ENCODE measurements around the gene PYGO2. TPM values are rescaled to one million over a fixed set of nuclear protein-coding genes. Genes with fewer than 3 reads are reported as not detected.

PYGO2 gene
- total RNA-seq, 1 experiment from 2014 or later, result 37.4 TPM

DNA sequence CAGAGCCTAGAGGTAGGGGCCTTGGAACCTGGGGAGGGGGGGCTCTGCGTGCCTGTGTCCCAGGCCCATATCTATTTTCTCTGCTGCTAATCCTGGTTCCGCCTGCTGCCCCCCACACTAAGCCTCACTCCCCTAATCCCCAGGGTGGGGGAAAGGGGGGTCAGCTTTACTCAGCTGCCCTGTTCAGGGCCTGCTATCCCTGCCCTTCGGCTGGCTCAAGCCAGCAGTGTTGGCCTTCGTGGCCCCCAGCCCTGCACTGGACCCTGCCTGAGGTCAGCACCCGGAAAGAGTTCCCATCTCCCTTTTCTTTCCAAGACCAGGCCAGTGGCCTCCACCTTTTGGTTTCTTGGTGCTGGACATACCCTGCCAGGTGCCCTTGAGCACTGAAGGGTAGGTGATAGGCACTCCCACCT, 49.4 kb upstream of the PYGO2 start (continued):
- TF ChIP-seq, protein P1, sequence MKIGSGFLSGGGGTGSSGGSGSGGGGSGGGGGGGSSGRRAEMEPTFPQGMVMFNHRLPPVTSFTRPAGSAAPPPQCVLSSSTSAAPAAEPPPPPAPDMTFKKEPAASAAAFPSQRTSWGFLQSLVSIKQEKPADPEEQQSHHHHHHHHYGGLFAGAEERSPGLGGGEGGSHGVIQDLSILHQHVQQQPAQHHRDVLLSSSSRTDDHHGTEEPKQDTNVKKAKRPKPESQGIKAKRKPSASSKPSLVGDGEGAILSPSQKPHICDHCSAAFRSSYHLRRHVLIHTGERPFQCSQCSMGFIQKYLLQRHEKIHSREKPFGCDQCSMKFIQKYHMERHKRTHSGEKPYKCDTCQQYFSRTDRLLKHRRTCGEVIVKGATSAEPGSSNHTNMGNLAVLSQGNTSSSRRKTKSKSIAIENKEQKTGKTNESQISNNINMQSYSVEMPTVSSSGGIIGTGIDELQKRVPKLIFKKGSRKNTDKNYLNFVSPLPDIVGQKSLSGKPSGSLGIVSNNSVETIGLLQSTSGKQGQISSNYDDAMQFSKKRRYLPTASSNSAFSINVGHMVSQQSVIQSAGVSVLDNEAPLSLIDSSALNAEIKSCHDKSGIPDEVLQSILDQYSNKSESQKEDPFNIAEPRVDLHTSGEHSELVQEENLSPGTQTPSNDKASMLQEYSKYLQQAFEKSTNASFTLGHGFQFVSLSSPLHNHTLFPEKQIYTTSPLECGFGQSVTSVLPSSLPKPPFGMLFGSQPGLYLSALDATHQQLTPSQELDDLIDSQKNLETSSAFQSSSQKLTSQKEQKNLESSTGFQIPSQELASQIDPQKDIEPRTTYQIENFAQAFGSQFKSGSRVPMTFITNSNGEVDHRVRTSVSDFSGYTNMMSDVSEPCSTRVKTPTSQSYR (CRISPR knock-in tag; IDR thresholded peaks at IDR 0.05), result no peak
- TF ChIP-seq NFYB (CRISPR knock-in tag; conservative IDR thresholded peaks at IDR 0.05; ENCODE audit: low read depth) (no peak), ZNF219 (CRISPR knock-in tag; IDR thresholded peaks at IDR 0.05; ENCODE audit: borderline replicate concordance) (no peak), ZNF263 (CRISPR knock-in tag; IDR thresholded peaks at IDR 0.05; ENCODE audit: low read depth) (no peak), ZNF317 (CRISPR knock-in tag; IDR thresholded peaks at IDR 0.05; ENCODE audit: borderline replicate concordance, low read depth) (no peak), OVOL2 (CRISPR knock-in tag; IDR thresholded peaks at IDR 0.05; ENCODE audit: borderline replicate concordance) (no peak), SMAD3 (CRISPR knock-in tag; IDR thresholded peaks at IDR 0.05; ENCODE audit: borderline replicate concordance) (no peak), TEAD1 (CRISPR knock-in tag; IDR thresholded peaks at IDR 0.05) (no peak), RELA (CRISPR knock-in tag; IDR thresholded peaks at IDR 0.05; ENCODE audit: borderline replicate concordance) (no peak)
- TF ChIP-seq, protein P2, sequence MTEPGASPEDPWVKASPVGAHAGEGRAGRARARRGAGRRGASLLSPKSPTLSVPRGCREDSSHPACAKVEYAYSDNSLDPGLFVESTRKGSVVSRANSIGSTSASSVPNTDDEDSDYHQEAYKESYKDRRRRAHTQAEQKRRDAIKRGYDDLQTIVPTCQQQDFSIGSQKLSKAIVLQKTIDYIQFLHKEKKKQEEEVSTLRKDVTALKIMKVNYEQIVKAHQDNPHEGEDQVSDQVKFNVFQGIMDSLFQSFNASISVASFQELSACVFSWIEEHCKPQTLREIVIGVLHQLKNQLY (CRISPR knock-in tag; IDR thresholded peaks at IDR 0.05), result no peak
- TF ChIP-seq, protein P3, sequence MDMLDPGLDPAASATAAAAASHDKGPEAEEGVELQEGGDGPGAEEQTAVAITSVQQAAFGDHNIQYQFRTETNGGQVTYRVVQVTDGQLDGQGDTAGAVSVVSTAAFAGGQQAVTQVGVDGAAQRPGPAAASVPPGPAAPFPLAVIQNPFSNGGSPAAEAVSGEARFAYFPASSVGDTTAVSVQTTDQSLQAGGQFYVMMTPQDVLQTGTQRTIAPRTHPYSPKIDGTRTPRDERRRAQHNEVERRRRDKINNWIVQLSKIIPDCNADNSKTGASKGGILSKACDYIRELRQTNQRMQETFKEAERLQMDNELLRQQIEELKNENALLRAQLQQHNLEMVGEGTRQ (CRISPR knock-in tag; IDR thresholded peaks at IDR 0.05), result no peak
- TF ChIP-seq, protein P4, sequence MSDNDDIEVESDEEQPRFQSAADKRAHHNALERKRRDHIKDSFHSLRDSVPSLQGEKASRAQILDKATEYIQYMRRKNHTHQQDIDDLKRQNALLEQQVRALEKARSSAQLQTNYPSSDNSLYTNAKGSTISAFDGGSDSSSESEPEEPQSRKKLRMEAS (CRISPR knock-in tag; IDR thresholded peaks at IDR 0.05), result no peak
- TF ChIP-seq, protein P5, sequence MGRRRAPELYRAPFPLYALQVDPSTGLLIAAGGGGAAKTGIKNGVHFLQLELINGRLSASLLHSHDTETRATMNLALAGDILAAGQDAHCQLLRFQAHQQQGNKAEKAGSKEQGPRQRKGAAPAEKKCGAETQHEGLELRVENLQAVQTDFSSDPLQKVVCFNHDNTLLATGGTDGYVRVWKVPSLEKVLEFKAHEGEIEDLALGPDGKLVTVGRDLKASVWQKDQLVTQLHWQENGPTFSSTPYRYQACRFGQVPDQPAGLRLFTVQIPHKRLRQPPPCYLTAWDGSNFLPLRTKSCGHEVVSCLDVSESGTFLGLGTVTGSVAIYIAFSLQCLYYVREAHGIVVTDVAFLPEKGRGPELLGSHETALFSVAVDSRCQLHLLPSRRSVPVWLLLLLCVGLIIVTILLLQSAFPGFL (CRISPR knock-in tag; IDR thresholded peaks at IDR 0.05; ENCODE audit: borderline replicate concordance), result no peak
- TF ChIP-seq, protein P6, sequence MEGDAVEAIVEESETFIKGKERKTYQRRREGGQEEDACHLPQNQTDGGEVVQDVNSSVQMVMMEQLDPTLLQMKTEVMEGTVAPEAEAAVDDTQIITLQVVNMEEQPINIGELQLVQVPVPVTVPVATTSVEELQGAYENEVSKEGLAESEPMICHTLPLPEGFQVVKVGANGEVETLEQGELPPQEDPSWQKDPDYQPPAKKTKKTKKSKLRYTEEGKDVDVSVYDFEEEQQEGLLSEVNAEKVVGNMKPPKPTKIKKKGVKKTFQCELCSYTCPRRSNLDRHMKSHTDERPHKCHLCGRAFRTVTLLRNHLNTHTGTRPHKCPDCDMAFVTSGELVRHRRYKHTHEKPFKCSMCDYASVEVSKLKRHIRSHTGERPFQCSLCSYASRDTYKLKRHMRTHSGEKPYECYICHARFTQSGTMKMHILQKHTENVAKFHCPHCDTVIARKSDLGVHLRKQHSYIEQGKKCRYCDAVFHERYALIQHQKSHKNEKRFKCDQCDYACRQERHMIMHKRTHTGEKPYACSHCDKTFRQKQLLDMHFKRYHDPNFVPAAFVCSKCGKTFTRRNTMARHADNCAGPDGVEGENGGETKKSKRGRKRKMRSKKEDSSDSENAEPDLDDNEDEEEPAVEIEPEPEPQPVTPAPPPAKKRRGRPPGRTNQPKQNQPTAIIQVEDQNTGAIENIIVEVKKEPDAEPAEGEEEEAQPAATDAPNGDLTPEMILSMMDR (IDR thresholded peaks at IDR 0.05), result no peak
- TF ChIP-seq, protein P7, sequence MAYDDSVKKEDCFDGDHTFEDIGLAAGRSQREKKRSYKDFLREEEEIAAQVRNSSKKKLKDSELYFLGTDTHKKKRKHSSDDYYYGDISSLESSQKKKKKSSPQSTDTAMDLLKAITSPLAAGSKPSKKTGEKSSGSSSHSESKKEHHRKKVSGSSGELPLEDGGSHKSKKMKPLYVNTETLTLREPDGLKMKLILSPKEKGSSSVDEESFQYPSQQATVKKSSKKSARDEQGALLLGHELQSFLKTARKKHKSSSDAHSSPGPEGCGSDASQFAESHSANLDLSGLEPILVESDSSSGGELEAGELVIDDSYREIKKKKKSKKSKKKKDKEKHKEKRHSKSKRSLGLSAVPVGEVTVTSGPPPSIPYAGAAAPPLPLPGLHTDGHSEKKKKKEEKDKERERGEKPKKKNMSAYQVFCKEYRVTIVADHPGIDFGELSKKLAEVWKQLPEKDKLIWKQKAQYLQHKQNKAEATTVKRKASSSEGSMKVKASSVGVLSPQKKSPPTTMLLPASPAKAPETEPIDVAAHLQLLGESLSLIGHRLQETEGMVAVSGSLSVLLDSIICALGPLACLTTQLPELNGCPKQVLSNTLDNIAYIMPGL (CRISPR knock-in tag; IDR thresholded peaks at IDR 0.05), result no peak
- TF ChIP-seq, protein P8, sequence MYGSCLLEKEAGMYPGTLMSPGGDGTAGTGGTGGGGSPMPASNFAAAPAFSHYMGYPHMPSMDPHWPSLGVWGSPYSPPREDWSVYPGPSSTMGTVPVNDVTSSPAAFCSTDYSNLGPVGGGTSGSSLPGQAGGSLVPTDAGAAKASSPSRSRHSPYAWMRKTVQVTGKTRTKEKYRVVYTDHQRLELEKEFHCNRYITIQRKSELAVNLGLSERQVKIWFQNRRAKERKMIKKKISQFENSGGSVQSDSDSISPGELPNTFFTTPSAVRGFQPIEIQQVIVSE (CRISPR knock-in tag; IDR thresholded peaks at IDR 0.05; ENCODE audit: borderline replicate concordance), result no peak
- TF ChIP-seq, protein P9, sequence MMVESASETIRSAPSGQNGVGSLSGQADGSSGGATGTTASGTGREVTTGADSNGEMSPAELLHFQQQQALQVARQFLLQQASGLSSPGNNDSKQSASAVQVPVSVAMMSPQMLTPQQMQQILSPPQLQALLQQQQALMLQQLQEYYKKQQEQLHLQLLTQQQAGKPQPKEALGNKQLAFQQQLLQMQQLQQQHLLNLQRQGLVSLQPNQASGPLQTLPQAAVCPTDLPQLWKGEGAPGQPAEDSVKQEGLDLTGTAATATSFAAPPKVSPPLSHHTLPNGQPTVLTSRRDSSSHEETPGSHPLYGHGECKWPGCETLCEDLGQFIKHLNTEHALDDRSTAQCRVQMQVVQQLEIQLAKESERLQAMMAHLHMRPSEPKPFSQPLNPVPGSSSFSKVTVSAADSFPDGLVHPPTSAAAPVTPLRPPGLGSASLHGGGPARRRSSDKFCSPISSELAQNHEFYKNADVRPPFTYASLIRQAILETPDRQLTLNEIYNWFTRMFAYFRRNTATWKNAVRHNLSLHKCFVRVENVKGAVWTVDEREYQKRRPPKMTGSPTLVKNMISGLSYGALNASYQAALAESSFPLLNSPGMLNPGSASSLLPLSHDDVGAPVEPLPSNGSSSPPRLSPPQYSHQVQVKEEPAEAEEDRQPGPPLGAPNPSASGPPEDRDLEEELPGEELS (CRISPR knock-in tag; IDR thresholded peaks at IDR 0.05), result no peak

Data from WTC11 (cell line).